Measurements from ENCODE around the gene FAM89B.
A peak's percentile ranks its signal among the peaks of the same experiment; 100 is the strongest.
"Not testable (repeated sequence)": the region's sequence is repeated elsewhere in the genome, so short reads cannot be mapped to it uniquely, and the experiment has no call there.

Gene FAM89B

DNA sequence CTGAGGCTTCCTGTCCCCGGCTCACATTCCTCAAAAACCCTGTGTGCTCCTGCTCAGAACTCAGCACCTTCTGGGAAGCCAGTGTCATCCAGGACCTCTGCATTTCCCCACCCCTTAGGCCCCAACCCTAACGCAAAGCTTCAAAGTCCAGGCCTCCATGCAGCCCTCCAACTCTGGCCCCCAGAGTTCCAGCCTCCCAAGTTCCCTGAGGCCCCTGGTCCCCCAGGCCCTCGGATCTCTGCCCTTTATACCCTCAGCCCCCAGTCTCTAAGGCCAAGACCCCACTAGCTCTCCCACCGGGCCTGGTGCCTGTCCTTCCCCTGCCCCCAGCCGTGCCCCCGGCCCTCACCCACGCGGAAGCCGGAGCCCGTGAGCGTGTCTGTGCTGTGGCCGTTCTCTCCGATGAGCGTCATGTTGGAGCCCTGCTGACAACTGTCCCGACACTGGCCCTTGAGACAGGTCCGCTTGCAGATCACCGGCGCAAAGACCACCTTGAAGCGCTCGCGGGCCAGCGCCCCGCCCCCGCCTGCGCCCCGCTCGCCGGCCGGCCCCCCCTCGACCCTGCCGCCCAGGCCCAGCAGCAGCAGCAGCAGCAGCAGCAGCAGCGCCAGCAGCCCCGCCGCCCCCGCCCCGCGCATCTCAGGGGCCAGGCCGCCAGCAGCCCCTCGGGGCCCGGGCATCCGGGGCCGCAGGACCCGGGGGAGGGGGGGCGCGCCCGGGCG lies 14.9 kb upstream of the FAM89B start:
- DNase-seq (ENCODE audit: low spot score), result no peak

DNA sequence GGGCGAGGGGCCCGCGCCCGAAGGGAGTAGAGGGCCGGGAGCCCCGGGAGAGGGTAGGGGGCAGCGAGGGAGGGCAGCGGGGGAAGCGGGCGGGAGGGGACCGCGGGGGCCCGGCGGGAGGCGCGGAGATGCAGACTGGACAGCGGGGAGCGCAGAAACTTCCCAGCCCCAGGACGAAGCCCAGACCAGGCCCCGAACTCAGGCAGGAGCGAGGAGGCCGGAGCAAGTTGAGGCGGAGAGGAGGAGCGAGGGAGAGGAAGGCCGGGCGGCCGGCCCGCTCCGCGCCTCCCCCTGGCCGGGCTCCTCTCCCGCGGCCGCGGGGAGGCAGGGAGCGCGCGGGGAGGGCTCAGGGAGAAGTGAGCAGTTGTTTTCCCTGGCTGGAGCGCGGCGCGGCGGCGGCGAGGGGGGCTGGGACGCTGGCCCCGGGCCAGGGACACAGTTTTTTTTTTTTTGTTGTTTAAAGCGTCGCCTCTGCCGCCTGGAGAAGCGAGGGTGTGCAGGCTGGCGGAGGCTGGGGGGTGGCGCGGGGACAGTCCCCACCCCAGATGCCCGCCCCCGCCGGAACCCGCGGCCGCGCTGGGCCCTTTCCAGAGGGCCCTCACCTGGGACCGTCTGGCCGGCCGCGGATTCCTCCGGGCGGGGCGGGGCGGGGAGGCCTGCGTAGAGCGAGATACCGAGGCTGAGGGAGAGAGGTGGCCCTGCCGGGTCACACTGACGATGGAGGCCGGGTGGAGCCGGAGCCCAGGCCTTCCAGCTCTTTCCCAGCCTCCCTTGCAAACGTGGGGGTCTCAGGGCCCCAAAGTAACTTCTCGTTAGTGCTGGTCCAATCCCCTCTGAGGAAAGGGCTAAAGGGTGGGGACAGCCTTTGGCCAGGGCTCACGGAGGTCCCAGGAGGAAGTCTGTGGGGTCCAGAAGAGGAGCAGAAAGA lies 14.1 kb upstream of the FAM89B start, which contains the start of gene LTBP3:
TSS of gene LTBP3 (minus strand) at position 358 of the 928 bp plus-strand sequence. CDS start 400 bp downstream, outside the sequence.
- DNase-seq (ENCODE audit: low spot score), result no peak

DNA sequence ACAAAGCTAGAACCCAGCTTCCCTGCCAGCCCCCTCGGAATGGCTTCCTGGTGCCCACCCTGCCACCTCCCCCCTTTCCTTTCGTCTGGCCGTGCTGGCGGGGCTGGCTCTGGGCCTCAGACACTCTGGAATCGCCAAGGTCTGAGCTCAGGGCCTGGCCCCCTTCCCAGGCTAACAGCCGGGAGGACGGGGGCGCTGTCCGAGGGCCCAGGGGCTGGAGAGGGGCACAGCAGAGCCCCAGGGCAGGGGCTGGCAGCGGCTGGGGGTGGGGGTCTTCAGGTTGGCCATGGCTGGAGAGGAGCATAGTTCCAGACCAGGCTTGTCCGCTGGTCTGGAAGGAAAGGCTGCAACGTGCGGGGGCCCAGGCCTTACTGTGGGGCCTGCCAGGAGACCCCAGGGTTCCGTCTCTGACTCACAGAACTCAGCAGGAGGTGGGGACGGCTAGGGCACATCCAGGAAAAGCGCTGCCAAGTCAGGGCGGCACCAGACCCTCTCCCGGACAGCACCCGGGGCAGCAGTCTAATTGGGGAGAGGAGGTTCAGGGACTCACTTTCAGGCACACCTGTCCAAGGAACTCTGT lies 13.3 kb upstream of the FAM89B start:
- DNase-seq (ENCODE audit: low spot score), result no peak

DNA sequence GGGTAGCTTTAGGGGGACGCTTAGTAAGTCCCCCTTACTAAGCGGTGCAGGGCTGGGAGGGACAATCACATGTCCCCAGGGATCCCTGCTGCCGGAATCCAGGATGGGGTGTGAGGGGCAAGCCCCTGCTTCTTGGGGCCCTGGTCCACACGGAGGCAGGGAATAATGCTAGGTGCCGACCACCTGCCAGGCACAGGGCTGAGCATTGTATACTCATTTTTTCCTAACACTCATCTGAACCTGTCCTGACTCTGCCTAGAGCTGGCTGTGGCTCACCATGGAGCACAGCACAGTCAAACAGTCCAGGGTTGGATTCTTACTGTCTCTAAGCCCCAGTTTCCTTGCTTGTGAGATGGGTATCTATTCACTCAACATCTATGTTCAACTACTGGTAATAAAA lies 12.8 kb upstream of the FAM89B start:
- no peak for DNase-seq (ENCODE audit: low spot score)

DNA sequence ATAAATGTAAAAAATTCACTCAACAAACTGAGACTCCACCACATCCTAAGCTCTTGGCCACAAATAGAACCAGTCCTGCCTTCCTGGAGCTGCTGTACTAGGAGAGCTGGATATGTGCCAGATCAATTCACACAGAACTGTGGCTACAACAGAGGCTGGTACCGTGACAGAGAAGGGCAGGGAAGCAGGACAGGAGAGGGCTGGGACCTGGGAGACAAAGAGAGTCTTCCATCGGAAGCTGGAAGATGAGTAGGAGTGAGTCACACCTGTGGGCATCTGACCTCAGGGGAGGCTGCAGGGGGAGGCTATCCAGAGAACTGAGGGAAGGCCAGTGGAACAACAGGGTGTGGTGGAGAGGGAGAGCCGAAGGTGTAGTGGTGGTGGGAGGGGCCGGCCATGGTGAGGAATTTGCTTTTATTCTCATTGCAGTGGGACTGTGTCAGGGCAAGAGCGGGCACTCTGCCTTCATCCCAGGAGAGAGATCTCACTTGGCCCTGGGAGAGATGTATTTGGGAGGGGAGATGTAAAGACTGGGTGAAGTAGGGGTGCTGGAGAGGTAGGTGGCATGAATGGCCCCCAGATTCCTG lies 12.3 kb upstream of the FAM89B start:
- peak; percentile 85 for DNase-seq (ENCODE audit: low spot score)

DNA sequence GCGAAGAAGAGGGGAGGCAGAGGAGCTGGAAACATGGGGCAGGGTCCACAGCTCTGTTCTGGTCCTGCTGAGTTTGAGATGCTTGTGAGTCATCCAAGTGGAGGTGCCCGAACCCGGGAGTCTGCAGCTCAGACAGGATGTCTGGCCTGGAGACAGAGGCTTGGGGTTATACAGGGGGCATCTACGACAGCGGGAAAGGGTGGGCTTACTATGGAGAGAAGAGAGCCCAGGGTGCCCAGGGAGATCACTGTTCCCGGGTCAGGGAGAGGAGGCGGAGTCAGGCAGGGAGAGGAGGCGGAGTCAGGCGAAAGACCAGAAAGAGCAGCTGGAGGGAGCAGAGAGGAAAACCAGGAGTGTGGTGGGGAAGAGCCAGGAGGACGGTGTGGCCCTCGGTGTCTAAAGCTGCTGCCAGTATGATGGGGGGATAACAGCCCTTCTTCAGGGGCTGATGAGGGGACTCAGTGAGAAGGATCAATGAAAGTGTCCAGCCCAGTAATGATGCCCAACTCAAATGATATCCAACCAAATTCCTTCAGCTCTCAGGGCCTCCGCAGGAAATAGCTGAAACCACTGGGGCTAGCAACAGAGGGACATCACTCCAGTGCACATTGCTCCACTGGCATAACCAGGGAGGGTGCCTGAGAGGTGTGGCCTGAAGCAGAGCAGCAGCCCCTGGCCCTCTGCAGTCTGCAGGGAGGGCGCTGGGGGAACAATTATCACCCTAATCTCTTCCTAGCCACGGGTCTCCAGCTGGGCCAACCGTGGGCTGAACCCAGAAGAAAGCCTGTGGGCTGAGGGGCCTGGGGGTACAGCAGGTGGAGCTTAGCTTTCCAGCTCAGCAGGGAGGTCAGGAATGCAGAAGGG lies 11.6 kb upstream of the FAM89B start:
- DNase-seq (ENCODE audit: low spot score), result peak; percentile 90

- DNase-seq (ENCODE audit: low spot score), result no peak
These were observed 10.3 kb upstream of the FAM89B start for GRCh38 chr11:65562020-65562419.

DNA sequence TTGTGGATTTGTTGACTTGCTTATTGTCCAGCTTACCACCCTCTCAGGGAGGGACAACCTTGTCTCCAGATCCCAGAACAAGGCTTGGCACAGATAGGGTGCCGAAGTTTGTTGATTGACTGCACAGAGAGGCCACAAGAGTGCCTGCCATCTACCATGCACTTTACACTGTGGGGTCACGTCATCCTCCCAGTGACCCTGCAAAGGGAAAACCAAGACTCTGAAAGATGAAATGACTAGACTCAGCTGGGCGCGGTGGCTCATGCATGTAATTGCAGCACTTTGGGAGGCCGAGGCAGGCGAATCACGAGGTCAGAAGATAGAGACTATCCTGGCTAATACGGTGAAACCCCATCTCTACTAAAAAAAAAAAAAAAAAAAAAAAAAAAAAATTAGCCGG lies 9.6 kb upstream of the FAM89B start:
- no peak for DNase-seq (ENCODE audit: low spot score)

GRCh38 chr11:65563601-65564000 lies 8.7 kb upstream of the FAM89B start:
- no peak for DNase-seq (ENCODE audit: low spot score)

DNA sequence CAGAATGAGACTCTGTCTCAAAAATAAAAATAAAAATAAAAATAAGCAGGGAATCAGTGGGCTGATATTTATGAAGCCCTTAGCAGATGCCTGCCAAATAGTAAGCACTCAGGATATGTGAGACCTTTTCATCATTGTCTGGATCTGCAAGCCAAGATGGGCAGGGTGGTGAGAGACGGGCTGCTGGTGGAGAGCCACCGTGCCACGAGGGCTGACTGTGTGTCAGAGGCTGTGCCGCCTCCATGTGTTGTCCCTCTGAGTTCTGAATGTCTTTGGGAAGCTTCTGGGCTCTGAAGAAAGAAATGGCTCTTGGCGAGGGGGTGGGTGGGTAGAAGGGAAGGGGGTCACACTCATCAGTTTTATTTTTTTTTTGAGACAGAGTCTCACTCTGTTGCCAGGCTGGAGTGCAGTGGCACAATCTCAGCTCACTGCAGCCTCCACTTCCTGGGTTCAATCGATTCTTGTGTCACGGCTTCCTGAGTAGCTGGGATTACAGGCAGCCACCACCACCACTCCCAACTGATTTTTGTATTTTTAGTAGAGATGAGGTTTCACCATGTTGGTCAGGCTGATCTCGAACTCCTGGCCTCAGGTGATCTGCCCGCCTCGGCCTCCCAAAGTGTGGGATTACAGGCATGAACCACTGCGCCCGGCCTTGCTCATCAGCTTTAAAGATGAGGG lies 7.3 kb upstream of the FAM89B start:
- DNase-seq (ENCODE audit: low spot score), result not testable (repeated sequence)

DNA sequence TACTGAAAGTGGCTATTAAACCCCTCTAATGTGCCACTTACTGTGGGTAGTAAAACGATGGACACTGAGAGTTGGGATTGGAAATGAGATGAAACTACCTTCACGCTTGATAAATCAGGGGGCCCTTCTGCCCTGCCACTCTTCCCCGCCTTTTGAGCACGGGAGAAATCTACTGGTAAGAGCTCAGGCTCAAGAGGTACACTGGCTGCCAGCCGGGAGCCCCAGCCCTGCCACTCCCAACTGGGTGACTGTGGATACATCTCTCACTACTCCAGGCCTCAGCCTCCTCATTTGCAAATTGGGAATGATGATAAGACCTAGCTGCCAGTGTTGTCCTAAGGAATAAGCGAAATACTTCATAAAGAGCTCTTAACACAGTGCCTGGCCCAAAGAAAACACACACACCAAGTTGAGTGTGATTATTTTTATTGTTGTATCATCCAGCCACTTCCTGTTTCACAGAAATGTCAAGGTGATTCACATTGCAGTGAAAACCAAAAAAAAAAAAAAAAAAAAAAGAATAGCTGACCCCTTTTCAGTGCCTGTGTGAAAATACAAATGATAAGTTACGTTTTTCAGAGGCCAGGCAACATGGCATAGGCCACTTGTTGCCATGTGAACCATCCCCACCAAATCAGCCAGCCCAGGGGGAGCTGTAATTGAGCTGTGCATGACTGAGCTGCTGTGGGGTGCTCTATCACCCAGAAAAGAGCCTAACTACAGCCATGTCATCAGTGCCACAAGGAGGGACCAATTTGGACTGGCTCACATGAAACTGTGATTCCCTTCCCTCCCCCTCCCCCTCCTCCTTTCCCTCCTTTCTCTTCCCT lies 6.5 kb upstream of the FAM89B start:
- no peak for DNase-seq (ENCODE audit: low spot score)

DNA sequence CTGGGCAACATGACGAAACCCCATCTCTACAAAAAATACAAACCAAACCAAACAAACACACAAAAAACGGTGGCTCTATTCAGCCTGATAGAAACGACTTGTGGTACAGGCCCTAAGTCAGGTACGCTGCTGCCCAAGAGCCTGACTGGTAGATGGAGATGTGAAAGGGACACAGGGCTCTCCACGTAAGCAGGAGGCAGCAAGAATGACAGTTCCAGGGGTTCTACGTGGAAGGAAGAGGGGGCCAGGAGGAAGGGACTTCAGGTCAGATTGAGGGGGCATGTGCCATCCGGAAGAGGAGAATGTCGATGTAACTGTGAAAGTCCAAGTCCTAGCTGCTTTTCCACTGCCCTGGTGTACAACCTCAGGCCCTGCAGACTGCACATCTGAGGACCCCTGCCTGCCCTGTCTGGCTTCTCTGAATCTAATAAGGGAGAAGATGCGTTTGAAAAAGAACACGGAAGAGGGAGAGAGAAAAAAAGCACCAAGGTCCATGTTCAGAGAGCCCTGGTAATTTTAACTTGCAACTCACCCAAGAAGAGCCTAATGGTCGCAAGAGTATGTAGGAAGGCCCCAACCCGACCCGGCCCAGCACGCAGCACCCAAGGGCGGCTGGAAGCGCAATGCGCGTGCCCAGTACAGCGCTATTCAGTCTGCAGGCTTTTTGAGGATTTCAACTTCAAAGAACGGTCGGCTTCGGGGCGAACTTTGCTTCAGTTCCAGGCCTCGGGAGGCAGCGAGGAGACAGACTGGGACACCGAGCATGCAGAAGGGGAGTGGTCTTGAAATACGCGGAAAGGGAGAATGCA lies 3.0 kb upstream of the FAM89B start:
- no peak for DNase-seq (ENCODE audit: low spot score)

DNA sequence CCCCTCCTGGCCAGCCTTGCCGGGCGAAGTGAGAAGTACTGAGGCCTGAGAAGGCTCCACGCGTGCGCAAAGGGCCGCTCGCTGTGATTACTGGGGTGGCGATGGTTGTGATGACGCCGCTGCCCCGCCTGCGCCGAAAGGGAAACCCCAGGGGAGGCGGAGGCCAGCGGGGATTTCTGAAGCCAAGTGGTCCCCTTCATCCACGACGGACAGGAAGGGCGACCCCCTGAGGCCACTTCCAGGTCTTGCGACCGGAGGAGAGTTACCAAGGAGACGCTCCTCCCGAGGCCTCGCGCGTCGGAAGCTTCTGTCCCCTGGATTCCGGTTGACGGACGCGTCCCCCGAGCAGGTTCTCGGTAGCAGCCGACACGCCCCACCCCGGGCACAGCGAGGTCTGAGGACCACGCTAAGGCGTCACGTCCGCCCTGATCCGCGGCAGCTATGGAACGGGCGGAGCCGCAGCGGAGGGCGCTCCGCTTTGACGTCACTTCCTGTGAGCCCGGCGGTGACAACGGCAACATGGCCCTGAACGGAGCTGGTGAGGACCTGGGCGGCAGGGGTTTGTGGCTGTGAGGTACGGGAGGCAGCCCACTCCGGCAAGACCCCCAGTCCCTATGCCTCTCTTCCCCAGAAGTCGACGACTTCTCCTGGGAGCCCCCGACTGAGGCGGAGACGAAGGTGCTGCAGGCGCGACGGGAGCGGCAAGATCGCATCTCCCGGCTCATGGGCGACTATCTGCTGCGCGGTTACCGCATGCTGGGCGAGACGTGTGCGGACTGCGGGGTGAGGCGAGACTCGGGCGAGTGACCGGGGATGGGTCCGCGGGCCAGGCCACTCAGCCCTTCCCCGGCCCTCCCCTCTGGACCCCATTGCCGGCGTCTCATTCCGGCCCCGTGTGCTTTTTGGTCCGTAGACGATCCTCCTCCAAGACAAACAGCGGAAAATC lies 2.1 kb upstream of the FAM89B start, which contains the start of gene ZNRD2:
TSS of gene ZNRD2 (plus strand) at position 505 of the 946 bp plus-strand sequence. CDS start at position 520, 15 bp downstream.
- peak; percentile 98 for DNase-seq (ENCODE audit: low spot score)

DNA sequence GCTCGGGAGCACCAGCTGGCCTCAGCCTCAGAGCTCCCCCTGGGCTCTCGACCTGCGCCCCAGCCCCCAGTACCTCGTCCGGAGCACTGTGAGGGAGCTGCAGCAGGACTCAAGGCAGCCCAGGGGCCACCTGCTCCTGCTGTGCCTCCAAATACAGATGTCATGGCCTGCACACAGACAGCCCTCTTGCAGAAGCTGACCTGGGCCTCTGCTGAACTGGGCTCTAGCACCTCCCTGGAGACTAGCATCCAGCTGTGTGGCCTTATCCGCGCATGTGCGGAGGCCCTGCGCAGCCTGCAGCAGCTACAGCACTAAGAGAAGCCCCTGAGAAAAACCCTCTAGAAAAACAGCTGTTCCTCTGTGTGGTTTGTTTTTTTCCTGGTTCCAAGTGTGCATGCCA lies 918 bp upstream of the FAM89B start:
- no peak for DNase-seq (ENCODE audit: low spot score)

GRCh38 chr11:65571940-65572339 lies 398 bp upstream of the FAM89B start:
- DNase-seq (ENCODE audit: low spot score), result no peak

- DNase-seq (ENCODE audit: low spot score), result no peak
These were observed 1.2 kb downstream of the FAM89B start for GRCh38 chr11:65573391-65574079.

Data from kidney capillary endothelial cell (primary cell).